Fibroblast of skin of right quadriceps (primary cell): Measurements from ENCODE around the gene STX18.
"Not testable (repeated sequence)": the region's sequence is repeated elsewhere in the genome, so short reads cannot be mapped to it uniquely, and the experiment has no call there.

Experiments used
- DNase-seq: peaks from one replicate; pipeline ENCODE4 v3.0.0-alpha.2; 2013

Gene STX18

DNA sequence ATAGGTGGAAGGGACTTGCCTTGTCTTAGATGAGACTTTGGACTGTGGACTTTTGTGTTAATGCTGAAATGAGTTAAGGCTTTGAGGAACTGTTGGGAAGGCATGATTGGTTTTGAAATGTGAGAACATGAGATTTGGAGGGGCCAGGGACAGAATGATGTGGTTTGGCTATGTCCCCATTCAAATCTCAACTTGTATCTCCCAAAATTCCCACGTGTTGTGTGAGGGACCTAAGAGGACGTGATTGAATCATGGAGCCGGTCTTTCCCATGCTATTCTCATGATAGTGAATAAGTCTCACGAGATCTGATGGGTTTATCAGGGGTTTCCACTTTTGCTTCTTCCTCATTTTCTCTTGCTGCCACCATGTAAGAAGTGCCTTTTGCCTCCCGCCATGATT, 10.2 kb upstream of the STX18 start:
- not testable (repeated sequence) for DNase-seq

- DNase-seq = not testable (repeated sequence)
These were observed 8.3 kb upstream of the STX18 start for GRCh38 chr4:4550161-4550560.

DNA sequence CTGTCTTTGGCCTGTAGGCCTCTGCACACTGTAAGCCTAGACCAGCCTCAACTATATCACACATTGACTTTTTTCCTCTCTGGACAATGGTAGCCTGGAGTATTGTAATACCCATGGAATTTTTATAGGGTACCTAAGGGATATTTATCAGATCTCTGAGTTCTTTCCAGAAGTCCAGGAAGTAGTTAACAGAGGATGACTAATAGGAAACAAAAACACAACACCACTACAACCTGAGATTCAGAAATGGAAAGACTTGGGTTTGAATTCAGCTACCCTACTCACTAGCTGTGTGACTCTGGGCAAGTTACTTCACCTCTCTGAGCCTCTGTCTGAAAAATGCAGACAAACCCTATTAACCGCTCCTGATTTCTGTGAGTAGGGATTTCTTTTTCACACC, 7.7 kb upstream of the STX18 start:
- peak; percentile 6 for DNase-seq

- peak; percentile 10 for DNase-seq
These were observed 1.1 kb upstream of the STX18 start for GRCh38 chr4:4542774-4543485.

DNA sequence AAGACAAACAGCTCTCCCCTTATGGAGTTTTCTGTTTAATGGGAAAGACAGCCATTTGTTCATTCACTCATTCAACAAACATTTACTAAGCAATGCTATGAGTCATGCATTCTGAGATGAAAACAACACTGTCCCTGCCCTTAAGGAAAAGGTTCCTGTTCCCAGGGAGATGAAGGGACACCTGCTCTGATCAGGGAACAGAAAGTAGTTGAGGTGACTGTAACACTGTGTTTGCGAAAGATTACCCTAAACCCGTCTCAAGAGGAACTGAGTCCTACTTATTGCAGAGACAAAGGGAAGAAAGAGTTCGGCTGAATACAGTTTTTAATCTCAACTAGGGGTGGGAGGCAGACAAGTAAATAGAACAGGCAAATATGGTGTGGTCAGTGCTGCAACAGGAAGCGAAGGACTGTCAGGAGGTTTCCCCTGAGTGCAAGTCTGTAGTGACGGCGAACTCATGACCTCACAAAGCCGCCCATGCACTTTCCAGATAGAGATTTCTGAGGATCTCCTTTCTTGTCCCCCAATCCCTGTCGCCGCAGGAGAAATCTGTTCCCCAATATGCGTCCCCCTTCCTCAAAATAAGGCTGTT, 712 bp downstream of the STX18 start:
- DNase-seq = peak; percentile 26

DNA sequence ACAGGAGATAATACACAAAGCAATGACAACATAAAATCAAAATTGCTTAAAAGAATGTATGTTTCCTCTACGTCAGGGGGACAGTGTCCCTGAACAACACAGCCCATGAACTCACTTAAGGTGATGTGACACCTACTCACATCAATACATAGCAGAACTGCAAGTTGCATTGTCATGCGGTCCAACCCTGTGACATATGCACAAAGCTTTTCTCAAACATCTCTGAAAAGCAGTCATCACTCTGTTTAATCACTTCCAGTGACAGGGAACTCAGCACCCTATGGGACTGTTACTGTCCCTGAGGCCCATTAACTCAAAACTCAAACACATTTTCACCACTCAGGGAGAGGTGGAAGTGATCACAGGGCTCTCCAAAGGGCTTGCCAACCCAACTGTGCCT, 2.4 kb downstream of the STX18 start:
- no peak for DNase-seq

DNA sequence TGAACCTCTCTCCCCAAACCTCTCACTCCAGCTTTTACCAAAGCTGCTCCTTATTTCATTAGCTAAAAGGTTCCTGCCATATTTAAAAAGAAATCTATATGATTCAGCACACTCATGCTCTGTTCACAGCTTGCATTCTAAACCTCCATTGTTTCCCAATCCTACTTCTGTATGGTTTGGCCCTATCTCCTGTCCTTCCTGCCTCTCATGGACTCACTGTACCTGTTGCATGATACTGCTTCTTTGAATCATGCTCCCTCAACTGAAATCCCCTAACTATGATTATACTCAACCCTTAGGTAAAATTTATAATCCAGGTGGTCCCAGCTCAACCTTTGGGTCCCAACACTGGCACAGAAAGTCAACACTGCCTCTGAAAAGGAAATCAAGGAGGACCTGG, 6.3 kb downstream of the STX18 start:
- no peak for DNase-seq

- DNase-seq = no peak
These were observed 7.2 kb downstream of the STX18 start for GRCh38 chr4:4534515-4535145.

DNA sequence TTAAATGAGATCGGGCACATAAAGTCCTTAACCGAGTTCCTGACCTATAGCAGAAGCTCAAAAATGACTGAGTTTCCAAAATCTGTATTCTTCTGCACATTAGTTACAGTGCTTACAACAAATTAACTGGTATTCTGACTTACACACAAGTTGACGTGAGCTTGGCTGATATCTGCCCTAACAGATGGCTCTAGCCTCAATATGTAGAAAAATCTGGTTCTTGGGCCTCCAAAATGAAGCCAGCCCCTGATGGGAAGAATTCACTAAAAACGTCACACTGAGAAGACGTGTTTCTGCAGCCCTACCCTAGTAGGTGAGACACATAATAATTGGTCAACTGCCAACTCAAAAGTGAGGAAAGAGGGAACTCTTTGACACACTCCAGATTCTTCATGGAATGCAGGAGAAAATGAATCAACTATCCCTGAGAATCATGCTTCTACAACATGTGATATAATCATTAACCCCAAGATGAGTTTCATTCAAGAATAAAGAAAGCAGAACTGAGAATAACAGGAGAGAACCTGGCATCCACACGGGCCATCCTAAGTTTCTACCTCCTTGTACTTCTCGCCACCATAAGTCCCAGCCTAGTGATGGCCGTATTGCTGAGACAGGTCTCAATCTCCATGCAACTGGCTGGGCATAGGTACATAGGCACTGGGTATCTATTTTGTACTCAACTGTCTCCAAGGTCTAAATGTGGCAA, 8.2 kb downstream of the STX18 start:
- no peak for DNase-seq

- DNase-seq = no peak
These were observed 9.3 kb downstream of the STX18 start for GRCh38 chr4:4532371-4533154.

DNA sequence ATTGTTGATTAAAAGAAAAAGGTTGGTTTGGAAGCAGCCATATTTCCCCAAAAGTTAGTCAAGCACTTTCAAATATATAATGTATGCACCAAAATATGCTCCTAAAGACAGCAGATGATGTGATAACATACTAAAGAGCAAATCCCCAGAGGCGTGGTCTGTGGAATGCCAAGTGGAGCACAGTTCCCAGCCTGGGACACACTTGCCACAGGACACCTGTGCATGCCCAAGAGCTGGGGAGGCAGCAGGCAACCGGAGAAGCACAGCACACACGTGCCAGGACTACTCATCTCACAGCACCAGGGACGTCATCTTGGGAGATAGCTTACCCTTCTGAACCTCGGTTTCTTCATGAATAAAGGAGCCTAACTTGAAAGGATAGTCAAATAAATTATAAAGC, 12.5 kb downstream of the STX18 start:
- no peak for DNase-seq

GRCh38 chr4:4526401-4526800, 15.4 kb downstream of the STX18 start:
- no peak for DNase-seq

GRCh38 chr4:4524364-4524763, 17.5 kb downstream of the STX18 start:
- DNase-seq = no peak

GRCh38 chr4:4521731-4522130, 20.1 kb downstream of the STX18 start:
- no peak for DNase-seq

- no peak for DNase-seq
These were observed 20.7 kb downstream of the STX18 start for GRCh38 chr4:4521136-4521535.

GRCh38 chr4:4519297-4519894, 22.5 kb downstream of the STX18 start:
- DNase-seq = peak; percentile 19

GRCh38 chr4:4518747-4519146, 23.1 kb downstream of the STX18 start:
- DNase-seq = no peak

DNA sequence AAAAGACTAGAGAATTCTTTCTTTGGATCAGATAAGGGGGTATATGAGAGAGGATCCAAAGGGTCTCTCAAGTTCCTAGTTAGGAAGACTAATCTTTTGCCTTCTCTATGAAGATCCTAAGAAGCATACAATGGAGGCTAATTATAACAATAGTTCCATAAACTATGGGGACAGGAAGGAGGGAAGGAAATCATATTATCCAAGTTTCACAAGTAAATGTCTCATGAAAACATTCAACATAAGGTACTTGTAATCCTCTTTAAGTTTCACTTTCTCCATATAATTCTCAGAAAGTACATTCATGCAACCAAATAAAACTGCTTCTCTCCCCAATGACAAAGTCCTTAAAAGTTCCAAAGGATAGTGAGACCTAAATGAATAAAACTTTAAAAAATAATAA, 27.1 kb downstream of the STX18 start:
- DNase-seq = no peak

DNA sequence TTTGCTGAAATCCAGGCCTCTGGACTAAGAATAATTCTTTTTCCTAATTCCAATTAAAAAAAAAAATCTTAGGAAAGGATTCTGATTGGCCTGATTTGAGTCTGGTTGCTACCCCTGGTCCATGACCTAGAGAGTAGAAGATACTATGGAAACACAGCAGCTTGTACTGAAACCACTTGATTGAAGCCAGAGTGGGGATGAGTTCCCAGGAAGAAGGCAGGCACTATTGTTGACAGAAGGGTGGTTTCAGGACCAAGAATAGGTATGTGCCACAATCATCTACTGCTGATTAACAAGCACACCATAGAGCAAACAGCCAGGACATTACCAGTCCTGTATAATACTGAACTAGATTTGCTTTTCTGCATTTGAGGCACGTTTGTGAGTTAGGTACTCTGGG, 29.6 kb downstream of the STX18 start:
- DNase-seq = no peak

DNA sequence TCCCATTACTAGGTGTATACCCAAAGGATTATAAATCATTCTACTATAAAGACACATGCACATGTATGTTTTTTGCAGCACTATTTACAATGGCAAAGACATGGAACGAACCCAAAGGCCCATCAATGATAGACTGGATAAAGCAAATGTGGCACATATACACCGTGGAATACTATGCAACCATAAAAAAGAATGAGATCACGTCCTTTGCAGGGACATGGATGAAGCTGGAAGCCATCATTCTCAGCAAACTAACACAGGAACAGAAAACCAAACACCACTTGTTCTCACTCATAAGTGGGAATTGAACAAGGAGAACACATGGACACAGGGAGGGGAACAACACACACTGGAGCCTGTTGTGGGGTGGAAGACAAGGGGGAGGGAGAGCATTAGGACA, 31.2 kb downstream of the STX18 start:
- DNase-seq = not testable (repeated sequence)

- no peak for DNase-seq
These were observed 32.3 kb downstream of the STX18 start for GRCh38 chr4:4509521-4509920.

DNA sequence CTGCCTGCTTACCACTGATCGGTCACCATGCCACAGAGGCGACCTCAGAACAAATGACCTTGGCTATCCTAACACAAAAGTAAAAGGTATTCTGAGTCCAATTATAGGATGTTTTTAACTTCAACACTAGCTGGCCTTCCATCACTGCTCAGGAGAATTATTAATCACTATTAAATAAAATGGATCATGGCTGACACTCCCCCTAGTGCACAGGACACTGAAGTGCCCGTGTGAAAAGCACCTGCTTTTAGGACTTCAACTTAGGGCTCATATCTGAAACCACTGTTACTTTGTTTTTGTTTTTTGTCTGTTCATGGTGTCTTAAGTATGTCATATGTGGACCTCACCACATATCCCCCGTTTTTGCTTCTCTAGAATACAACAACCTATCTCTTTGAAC, 33.9 kb downstream of the STX18 start:
- no peak for DNase-seq

- DNase-seq = no peak
These were observed 34.4 kb downstream of the STX18 start for GRCh38 chr4:4507403-4507802.
